T-helper 9 cell (primary cell): ENCODE results near the gene DIP2B.

Experiments
- DNase-seq: peaks from one replicate; pipeline ENCODE4 v3.0.0-alpha.2; 2020

DIP2B gene

GRCh38 chr12:50685641-50686040 lies 180.9 kb downstream of the DIP2B start:
- no peak for DNase-seq

GRCh38 chr12:50686406-50686805 lies 181.6 kb downstream of the DIP2B start:
- DNase-seq: no peak

GRCh38 chr12:50686976-50687375 lies 182.2 kb downstream of the DIP2B start:
- DNase-seq: no peak

- no peak for DNase-seq
Observed at GRCh38 chr12:50689437-50689836, 184.7 kb downstream of the DIP2B start.

GRCh38 chr12:50690925-50691324 lies 186.1 kb downstream of the DIP2B start:
- no peak for DNase-seq

GRCh38 chr12:50695961-50696360 lies 191.2 kb downstream of the DIP2B start:
- no peak for DNase-seq

- DNase-seq: no peak
Observed at GRCh38 chr12:50696931-50697330, 192.1 kb downstream of the DIP2B start.

GRCh38 chr12:50699154-50699553 lies 194.4 kb downstream of the DIP2B start:
- no peak for DNase-seq

GRCh38 chr12:50699940-50700339 lies 195.2 kb downstream of the DIP2B start:
- no peak for DNase-seq

- DNase-seq: no peak
Observed at GRCh38 chr12:50706606-50707005, 201.8 kb downstream of the DIP2B start.

- no peak for DNase-seq
Observed at GRCh38 chr12:50707396-50707795, 202.6 kb downstream of the DIP2B start.

GRCh38 chr12:50708631-50709030 lies 203.8 kb downstream of the DIP2B start:
- no peak for DNase-seq

- DNase-seq: no peak
Observed at GRCh38 chr12:50711121-50711520, 206.3 kb downstream of the DIP2B start.

- no peak for DNase-seq
Observed at GRCh38 chr12:50715174-50715573, 210.4 kb downstream of the DIP2B start.

- no peak for DNase-seq
Observed at GRCh38 chr12:50718760-50719159, 214.0 kb downstream of the DIP2B start.

GRCh38 chr12:50720085-50720484 lies 215.3 kb downstream of the DIP2B start:
- no peak for DNase-seq

GRCh38 chr12:50720501-50720900 lies 215.7 kb downstream of the DIP2B start:
- DNase-seq: no peak

- DNase-seq: no peak
Observed at GRCh38 chr12:50723865-50724264, 219.1 kb downstream of the DIP2B start.

GRCh38 chr12:50725011-50725942 lies 220.5 kb downstream of the DIP2B start:
- no peak for DNase-seq

- no peak for DNase-seq
Observed at GRCh38 chr12:50727466-50727865, 222.7 kb downstream of the DIP2B start.

- DNase-seq: no peak
Observed at GRCh38 chr12:50728417-50728816, 223.6 kb downstream of the DIP2B start.

- DNase-seq: no peak
Observed at GRCh38 chr12:50728841-50729240, 224.1 kb downstream of the DIP2B start.

GRCh38 chr12:50732591-50732990 lies 227.8 kb downstream of the DIP2B start:
- DNase-seq: no peak

- no peak for DNase-seq
Observed at GRCh38 chr12:50733706-50734105, 228.9 kb downstream of the DIP2B start.
